Measurements from ENCODE around the gene FOXK2.

Gene FOXK2

DNA sequence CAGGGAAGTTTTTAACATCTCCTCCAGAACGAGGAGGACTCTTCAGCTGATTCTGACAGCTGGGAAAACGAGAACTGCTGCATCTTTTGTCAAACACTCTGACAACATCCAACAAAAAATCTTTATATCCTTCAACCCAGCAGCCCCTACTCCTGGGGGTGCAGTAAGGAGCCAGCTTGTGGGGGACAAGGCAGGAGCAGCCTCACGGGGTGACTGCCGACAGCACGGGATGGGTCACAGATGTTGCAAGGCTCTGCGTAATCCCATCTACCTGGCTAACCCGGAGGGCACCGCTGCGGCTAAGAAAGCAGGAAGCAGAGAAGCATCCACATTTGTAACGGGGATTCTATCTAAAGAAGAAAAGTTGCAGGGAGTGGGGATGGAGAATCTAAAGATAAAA, 100.1 kb downstream of the FOXK2 start:
- Histone ChIP-seq H3K4me1 (ENCODE audit: control insufficient read depth, low read depth, low read length) (no peaks in the 10 kb centered on the region), H4K5ac (ENCODE audit: low read length) (no peak overlapping the region), H3K79me2 (ENCODE audit: control insufficient read depth, insufficient read depth, low read length) (no peaks in the 10 kb centered on the region), H4K8ac (ENCODE audit: low read depth, low read length) (no peak overlapping the region), H3K9ac (ENCODE audit: low read length) (no peak overlapping the region), H3K4me2 (ENCODE audit: low read length) (no peak overlapping the region), H3K79me1 (ENCODE audit: low read length) (no peaks in the 10 kb centered on the region), H2BK15ac (replicated peaks; ENCODE audit: low read depth) (no peak overlapping the region), H3K56ac (ENCODE audit: low read length) (no peak overlapping the region), H3K23ac (ENCODE audit: low read length) (no peak overlapping the region), H3K18ac (ENCODE audit: low read length) (no peak overlapping the region), H3K27me3 (ENCODE audit: insufficient read depth, low read length, poor library complexity) (no peaks in the 10 kb centered on the region), H2BK5ac (ENCODE audit: low read length) (no peak overlapping the region), H3K36me3 (ENCODE audit: control insufficient read depth, insufficient read depth, low read length) (peaks cover 14% of the 10 kb centered on the region), H3K4ac (ENCODE audit: low read depth, low read length) (no peak overlapping the region), H2AK5ac (ENCODE audit: low read length) (no peak overlapping the region), H3K4me3 (ENCODE audit: low read length) (no peak overlapping the region), H3K27ac (ENCODE audit: low read depth, low read length) (no peak overlapping the region), H2BK120ac (ENCODE audit: low read depth, low read length) (no peak overlapping the region)
- no CpG with 5 or more reads among the region's 10 CpGs for WGBS (ENCODE audit: extremely low coverage, insufficient coverage, low lambda C conversion rate)
- no peak for DNase-seq

DNA sequence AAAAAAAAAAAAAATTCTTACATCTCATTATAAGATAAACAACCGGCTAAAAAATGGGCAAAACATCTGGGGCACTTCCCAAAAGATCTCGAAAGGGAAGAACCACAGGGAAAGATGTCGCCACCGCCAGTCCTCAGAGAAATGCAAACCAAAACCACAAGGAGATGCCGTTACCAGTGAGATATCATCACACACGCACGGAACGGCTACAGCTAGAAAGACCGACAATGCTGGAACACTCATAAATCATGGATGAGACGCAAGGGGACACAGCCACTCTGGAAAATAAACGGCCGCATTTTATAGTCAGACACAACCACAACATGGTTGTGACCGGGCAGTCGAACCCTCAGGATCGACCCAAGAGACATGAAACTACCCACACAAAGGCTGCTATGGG, 104.2 kb downstream of the FOXK2 start:
- no peaks in the 10 kb centered on the region for H3K27me3 ChIP-seq (ENCODE audit: insufficient read depth, low read length, poor library complexity)
- WGBS (ENCODE audit: extremely low coverage, insufficient coverage, low lambda C conversion rate), result no CpG with 5 or more reads among the region's 15 CpGs
- H3K27ac ChIP-seq (ENCODE audit: low read depth, low read length), result no peak overlapping the region
- no peak overlapping the region for H3K18ac ChIP-seq (ENCODE audit: low read length)
- no peak overlapping the region for H3K4me2 ChIP-seq (ENCODE audit: low read length)
- H3K23ac ChIP-seq (ENCODE audit: low read length), result no peak overlapping the region
- no peak overlapping the region for H3K4me3 ChIP-seq (ENCODE audit: low read length)
- H3K4me1 ChIP-seq (ENCODE audit: control insufficient read depth, low read depth, low read length), result no peaks in the 10 kb centered on the region
- H3K9ac ChIP-seq (ENCODE audit: low read length), result no peak overlapping the region
- no peak overlapping the region for H4K8ac ChIP-seq (ENCODE audit: low read depth, low read length)
- DNase-seq, result no peak
- no peak overlapping the region for H2BK5ac ChIP-seq (ENCODE audit: low read length)
- H2BK120ac ChIP-seq (ENCODE audit: low read depth, low read length), result no peak overlapping the region
- no peak overlapping the region for H2AK5ac ChIP-seq (ENCODE audit: low read length)
- H3K79me1 ChIP-seq (ENCODE audit: low read length), result peaks cover 6% of the 10 kb centered on the region
- H2BK15ac ChIP-seq (replicated peaks; ENCODE audit: low read depth), result no peak overlapping the region
- peaks cover 15% of the 10 kb centered on the region for H3K36me3 ChIP-seq (ENCODE audit: control insufficient read depth, insufficient read depth, low read length)
- no peaks in the 10 kb centered on the region for H3K79me2 ChIP-seq (ENCODE audit: control insufficient read depth, insufficient read depth, low read length)
- H3K4ac ChIP-seq (ENCODE audit: low read depth, low read length), result no peak overlapping the region
- no peak overlapping the region for H4K5ac ChIP-seq (ENCODE audit: low read length)
- no peak overlapping the region for H3K56ac ChIP-seq (ENCODE audit: low read length)

DNA sequence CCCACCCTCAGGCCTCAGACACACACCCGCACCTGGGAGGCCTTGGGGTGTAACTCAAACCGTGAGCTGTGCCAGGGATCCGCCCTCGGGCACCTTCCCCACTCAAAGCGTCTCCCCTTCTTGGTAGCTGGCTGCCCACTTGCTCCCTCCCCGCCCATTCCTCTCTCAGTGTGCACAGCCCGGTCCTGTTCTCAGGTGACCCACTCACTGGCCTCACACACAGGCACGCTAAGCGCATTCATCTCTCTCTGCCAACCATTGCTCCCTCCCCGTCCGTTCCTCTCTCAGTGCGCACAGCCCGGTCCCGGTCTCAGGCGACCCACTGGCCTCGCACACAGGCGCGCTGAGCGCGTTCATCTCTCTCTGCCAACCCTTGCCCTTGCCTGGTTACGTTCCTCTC, 107.9 kb downstream of the FOXK2 start:
- Histone ChIP-seq H3K79me1 (ENCODE audit: low read length) (peaks cover 15% of the 10 kb centered on the region), H3K56ac (ENCODE audit: low read length) (no peak overlapping the region), H3K23ac (ENCODE audit: low read length) (no peak overlapping the region), H3K4ac (ENCODE audit: low read depth, low read length) (no peak overlapping the region), H3K9ac (ENCODE audit: low read length) (no peak overlapping the region), H3K4me1 (ENCODE audit: control insufficient read depth, low read depth, low read length) (no peaks in the 10 kb centered on the region), H3K79me2 (ENCODE audit: control insufficient read depth, insufficient read depth, low read length) (peaks cover 3% of the 10 kb centered on the region), H3K27ac (ENCODE audit: low read depth, low read length) (no peak overlapping the region), H3K36me3 (ENCODE audit: control insufficient read depth, insufficient read depth, low read length) (peaks cover 9% of the 10 kb centered on the region), H2BK15ac (replicated peaks; ENCODE audit: low read depth) (no peak overlapping the region), H4K5ac (ENCODE audit: low read length) (no peak overlapping the region), H2BK120ac (ENCODE audit: low read depth, low read length) (no peak overlapping the region), H3K27me3 (ENCODE audit: insufficient read depth, low read length, poor library complexity) (no peaks in the 10 kb centered on the region), H3K4me3 (ENCODE audit: low read length) (no peak overlapping the region), H3K18ac (ENCODE audit: low read length) (no peak overlapping the region), H2BK5ac (ENCODE audit: low read length) (no peak overlapping the region), H4K8ac (ENCODE audit: low read depth, low read length) (no peak overlapping the region), H3K4me2 (ENCODE audit: low read length) (no peak overlapping the region), H2AK5ac (ENCODE audit: low read length) (no peak overlapping the region)
- no CpG with 5 or more reads among the region's 21 CpGs for WGBS (ENCODE audit: extremely low coverage, insufficient coverage, low lambda C conversion rate)
- no peak for DNase-seq

DNA sequence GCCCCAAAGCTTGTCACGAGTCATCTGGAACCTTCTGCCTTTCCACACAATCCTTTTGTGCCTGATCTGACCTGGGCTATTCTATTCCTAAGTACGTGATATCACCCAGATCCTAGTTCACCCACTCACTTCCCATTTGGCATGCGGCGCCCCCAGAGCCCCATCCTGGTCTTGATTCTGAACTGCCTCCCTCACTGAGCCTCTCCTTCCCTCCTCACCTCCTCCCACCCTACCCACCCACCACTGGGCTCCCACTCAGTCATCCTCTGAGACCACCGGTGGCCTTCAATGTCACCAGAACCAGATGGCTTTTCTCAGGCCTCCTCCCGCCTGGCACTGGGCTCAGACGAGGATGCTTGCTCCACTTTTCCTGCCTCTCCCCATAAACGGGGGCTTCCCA, 110.2 kb downstream of the FOXK2 start:
- Histone ChIP-seq H3K18ac (ENCODE audit: low read length) (no peak overlapping the region), H3K23ac (ENCODE audit: low read length) (no peak overlapping the region), H3K79me1 (ENCODE audit: low read length) (peaks cover 24% of the 10 kb centered on the region), H2BK15ac (replicated peaks; ENCODE audit: low read depth) (no peak overlapping the region), H3K4ac (ENCODE audit: low read depth, low read length) (no peak overlapping the region), H2BK5ac (ENCODE audit: low read length) (no peak overlapping the region), H3K4me1 (ENCODE audit: control insufficient read depth, low read depth, low read length) (no peaks in the 10 kb centered on the region), H3K4me2 (ENCODE audit: low read length) (no peak overlapping the region), H3K27ac (ENCODE audit: low read depth, low read length) (no peak overlapping the region), H3K4me3 (ENCODE audit: low read length) (no peak overlapping the region), H2AK5ac (ENCODE audit: low read length) (no peak overlapping the region), H4K5ac (ENCODE audit: low read length) (no peak overlapping the region), H3K27me3 (ENCODE audit: insufficient read depth, low read length, poor library complexity) (no peaks in the 10 kb centered on the region), H3K79me2 (ENCODE audit: control insufficient read depth, insufficient read depth, low read length) (peaks cover 13% of the 10 kb centered on the region), H3K36me3 (ENCODE audit: control insufficient read depth, insufficient read depth, low read length) (peaks cover 9% of the 10 kb centered on the region), H4K8ac (ENCODE audit: low read depth, low read length) (no peak overlapping the region), H3K56ac (ENCODE audit: low read length) (no peak overlapping the region), H3K9ac (ENCODE audit: low read length) (no peak overlapping the region), H2BK120ac (ENCODE audit: low read depth, low read length) (no peak overlapping the region)
- no peak for DNase-seq
- WGBS (ENCODE audit: extremely low coverage, insufficient coverage, low lambda C conversion rate), result no CpG with 5 or more reads among the region's 8 CpGs

DNA sequence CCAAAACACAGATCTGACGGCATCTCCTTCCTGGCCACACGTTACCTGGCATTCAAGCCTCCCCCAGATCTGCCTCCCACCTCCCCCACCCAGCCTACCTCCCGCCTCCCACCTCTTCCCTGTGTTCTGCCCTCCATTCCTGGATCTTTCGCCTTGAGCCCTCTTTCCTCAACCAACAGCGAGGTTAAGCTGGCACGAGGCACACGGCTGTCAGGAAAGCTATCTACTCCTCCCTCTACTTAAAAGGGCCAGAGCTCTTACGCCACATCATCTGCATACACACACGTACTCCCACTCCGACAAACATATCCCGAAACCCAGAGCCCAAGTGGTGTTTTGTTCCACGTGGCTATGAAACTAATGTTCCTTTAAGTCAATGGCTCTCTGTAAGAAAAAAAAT, 110.7 kb downstream of the FOXK2 start:
- Histone ChIP-seq H3K36me3 (ENCODE audit: control insufficient read depth, insufficient read depth, low read length) (peaks cover 6% of the 10 kb centered on the region), H3K4me1 (ENCODE audit: control insufficient read depth, low read depth, low read length) (no peaks in the 10 kb centered on the region), H2AK5ac (ENCODE audit: low read length) (no peak overlapping the region), H2BK5ac (ENCODE audit: low read length) (no peak overlapping the region), H2BK15ac (replicated peaks; ENCODE audit: low read depth) (no peak overlapping the region), H3K79me2 (ENCODE audit: control insufficient read depth, insufficient read depth, low read length) (peaks cover 14% of the 10 kb centered on the region), H3K56ac (ENCODE audit: low read length) (no peak overlapping the region), H3K4ac (ENCODE audit: low read depth, low read length) (no peak overlapping the region), H4K5ac (ENCODE audit: low read length) (no peak overlapping the region), H3K4me2 (ENCODE audit: low read length) (no peak overlapping the region), H2BK120ac (ENCODE audit: low read depth, low read length) (no peak overlapping the region), H3K27me3 (ENCODE audit: insufficient read depth, low read length, poor library complexity) (no peaks in the 10 kb centered on the region), H3K79me1 (ENCODE audit: low read length) (peaks cover 25% of the 10 kb centered on the region), H3K27ac (ENCODE audit: low read depth, low read length) (no peak overlapping the region), H3K9ac (ENCODE audit: low read length) (no peak overlapping the region), H3K18ac (ENCODE audit: low read length) (no peak overlapping the region), H3K4me3 (ENCODE audit: low read length) (no peak overlapping the region), H3K23ac (ENCODE audit: low read length) (no peak overlapping the region), H4K8ac (ENCODE audit: low read depth, low read length) (no peak overlapping the region)
- no CpG with 5 or more reads among the region's 12 CpGs for WGBS (ENCODE audit: extremely low coverage, insufficient coverage, low lambda C conversion rate)
- no peak for DNase-seq

DNA sequence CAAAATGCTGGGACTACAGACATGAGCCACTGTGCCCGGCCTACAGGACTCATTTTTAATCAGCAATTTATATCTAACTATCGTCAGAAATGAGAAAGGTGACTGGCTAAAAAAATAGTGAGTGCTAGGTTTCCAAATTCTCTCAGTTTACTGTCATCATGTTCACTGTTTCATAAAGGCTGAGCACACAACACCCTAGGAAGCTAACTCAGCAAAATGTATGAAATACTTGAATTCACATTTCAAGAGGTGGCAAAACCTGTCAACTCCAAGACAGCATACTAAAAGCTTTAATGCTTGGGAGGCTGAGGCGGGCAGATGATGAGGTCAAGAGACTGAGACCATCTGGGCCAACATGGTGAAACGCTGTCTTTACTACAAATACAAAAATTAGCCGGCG, 112.0 kb downstream of the FOXK2 start:
- Histone ChIP-seq H3K27ac (ENCODE audit: low read depth, low read length) (no peak overlapping the region), H3K23ac (ENCODE audit: low read length) (no peak overlapping the region), H3K27me3 (ENCODE audit: insufficient read depth, low read length, poor library complexity) (no peaks in the 10 kb centered on the region), H3K36me3 (ENCODE audit: control insufficient read depth, insufficient read depth, low read length) (peaks cover 5% of the 10 kb centered on the region), H4K8ac (ENCODE audit: low read depth, low read length) (no peak overlapping the region), H2AK5ac (ENCODE audit: low read length) (no peak overlapping the region), H2BK5ac (ENCODE audit: low read length) (no peak overlapping the region), H3K79me2 (ENCODE audit: control insufficient read depth, insufficient read depth, low read length) (peaks cover 15% of the 10 kb centered on the region), H3K4me3 (ENCODE audit: low read length) (no peak overlapping the region), H3K79me1 (ENCODE audit: low read length) (peaks cover 25% of the 10 kb centered on the region), H2BK120ac (ENCODE audit: low read depth, low read length) (no peak overlapping the region), H3K56ac (ENCODE audit: low read length) (no peak overlapping the region), H3K4me2 (ENCODE audit: low read length) (no peak overlapping the region), H3K9ac (ENCODE audit: low read length) (no peak overlapping the region), H4K5ac (ENCODE audit: low read length) (no peak overlapping the region), H3K4ac (ENCODE audit: low read depth, low read length) (no peak overlapping the region), H2BK15ac (replicated peaks; ENCODE audit: low read depth) (no peak overlapping the region), H3K18ac (ENCODE audit: low read length) (no peak overlapping the region), H3K4me1 (ENCODE audit: control insufficient read depth, low read depth, low read length) (no peaks in the 10 kb centered on the region)
- no CpG with 5 or more reads among the region's 6 CpGs for WGBS (ENCODE audit: extremely low coverage, insufficient coverage, low lambda C conversion rate)
- DNase-seq, result no peak

Data from mesendoderm (in vitro differentiated cells).